Adipocyte (in vitro differentiated cells): ENCODE results near the gene CDK16.

Experiments
- DNase-seq: peaks from one replicate; pipeline ENCODE4 v3.0.0-alpha.2; 2015; ENCODE audit warnings: low read depth
- H3K27me3 ChIP-seq: replicated peaks from 2 replicates; pipeline ENCODE4 v1.7.0; 2013; ENCODE audit warnings: mild to moderate bottlenecking, low read length, moderate library complexity; ENCODE audit not compliant: control insufficient read depth, insufficient read depth
- H3K36me3 ChIP-seq: 2 replicates; pipeline ENCODE4 v1.7.0; 2013; ENCODE audit warnings: low read length, mild to moderate bottlenecking, moderate library complexity; ENCODE audit not compliant: control insufficient read depth, insufficient read depth, severe bottlenecking
- H3K4me1 ChIP-seq: 2 replicates; pipeline ENCODE4 v1.7.0; 2013; ENCODE audit warnings: mild to moderate bottlenecking, low read length, moderate library complexity; ENCODE audit not compliant: control insufficient read depth, insufficient read depth
- H3K4me3 ChIP-seq: 2 replicates; pipeline ENCODE4 v1.7.0; 2013; ENCODE audit warnings: mild to moderate bottlenecking, low read length, moderate library complexity
- H3K9ac ChIP-seq: 2 replicates; pipeline ENCODE4 v1.7.0; 2013; ENCODE audit warnings: mild to moderate bottlenecking, low read length, moderate library complexity
- H3K9me3 ChIP-seq: 2 replicates; pipeline ENCODE4 v1.7.0; 2013; ENCODE audit warnings: mild to moderate bottlenecking, low read length, moderate library complexity; ENCODE audit not compliant: control insufficient read depth

CDK16 gene

DNA sequence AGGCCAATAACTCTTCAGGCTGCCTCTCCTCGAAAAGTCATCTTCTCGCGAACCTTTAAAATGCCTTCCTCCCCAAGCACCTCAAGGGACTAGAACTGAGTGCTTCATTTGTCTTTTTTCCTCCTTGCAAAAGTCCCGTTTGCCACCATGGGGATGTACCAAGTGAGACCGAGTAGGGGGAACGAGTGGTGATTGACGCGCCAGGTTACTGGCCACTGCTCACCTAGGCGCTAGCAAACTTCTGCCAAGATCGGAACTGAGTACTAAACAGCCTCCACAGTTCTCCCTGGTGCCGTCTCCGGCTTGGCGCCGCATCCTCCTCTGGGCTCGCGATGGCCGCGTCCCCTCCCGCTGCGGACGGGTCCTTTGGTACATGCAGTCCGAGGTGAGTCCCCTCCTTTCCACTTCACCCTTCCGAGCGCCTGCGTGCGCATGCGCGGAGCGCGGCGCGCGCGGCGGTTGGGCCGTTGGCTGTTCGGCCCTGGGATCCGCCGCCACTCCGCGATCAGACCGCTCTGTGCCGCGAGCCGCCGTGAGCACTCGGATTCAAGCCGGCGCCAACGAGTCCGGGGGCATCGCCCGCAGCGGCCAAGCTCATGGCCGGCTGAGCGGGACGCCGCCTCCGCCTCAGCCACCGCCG, at the start of gene CDK16:
Gene CDK16, plus strand, starts transcription at position 402 of the 640 bp plus-strand sequence. CDS start 4,877 bp downstream, outside the sequence.
- no peaks in the 10 kb centered on the region for H3K27me3 ChIP-seq
- H3K4me1 ChIP-seq, result peaks cover 26% of the 10 kb centered on the region
- H3K9ac ChIP-seq, result peak within 1 kb of the TSS; percentile 95
- peak; percentile 89 for DNase-seq
- H3K4me3 ChIP-seq, result peak within 1 kb of the TSS; percentile 89
- peaks cover 38% of the 10 kb centered on the region for H3K36me3 ChIP-seq
- no peaks in the 10 kb centered on the region for H3K9me3 ChIP-seq

GRCh38 chrX:47169273-47169672, 49.2 kb upstream of the CDK16 start:
- Histone ChIP-seq H3K9ac (no peak overlapping the region), H3K4me1 (peaks cover 12% of the 10 kb centered on the region), H3K36me3 (peaks cover 26% of the 10 kb centered on the region), H3K9me3 (peaks cover 7% of the 10 kb centered on the region), H3K4me3 (no peak overlapping the region), H3K27me3 (peaks cover 4% of the 10 kb centered on the region)
- no peak for DNase-seq

DNA sequence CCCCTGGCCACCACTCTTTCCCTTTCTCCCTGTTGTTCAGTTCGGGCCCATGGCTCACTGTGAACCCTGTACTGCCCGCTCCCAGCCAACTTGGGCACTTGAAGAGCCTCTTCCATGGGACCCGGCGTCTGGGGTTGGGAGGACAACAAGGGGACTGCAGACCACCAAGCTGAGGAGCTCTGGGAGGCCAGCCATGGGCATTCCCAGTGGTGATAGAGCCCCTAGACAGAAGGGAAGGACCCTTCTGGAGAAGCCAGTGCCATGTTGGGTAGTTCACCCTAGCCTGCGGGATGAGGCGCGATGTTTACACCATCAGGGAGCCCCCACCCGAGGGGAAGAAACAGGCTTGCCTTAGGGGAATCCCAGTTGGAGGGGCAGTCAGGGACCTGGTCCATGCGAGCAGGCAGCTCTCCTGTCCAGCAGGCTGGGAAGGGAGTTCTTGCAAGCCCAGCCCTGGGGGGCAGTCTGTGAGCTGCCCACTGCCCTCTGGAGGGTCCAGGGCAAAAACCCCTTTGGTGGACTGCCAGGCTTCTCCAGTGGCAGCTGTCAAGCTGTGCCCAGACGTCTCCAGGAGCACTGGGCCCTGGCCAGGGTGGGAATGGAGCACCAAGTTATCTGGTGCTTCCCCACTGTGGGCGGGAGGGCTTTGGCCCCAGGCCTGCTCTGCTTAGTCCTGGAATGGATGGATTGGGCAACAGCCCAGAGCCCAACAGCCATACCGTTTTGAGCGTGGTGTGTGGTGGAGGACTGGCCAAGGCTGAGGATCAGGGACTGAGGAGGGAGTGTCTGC, 48.6 kb upstream of the CDK16 start:
- Histone ChIP-seq H3K9me3 (peaks cover under 1% of the 10 kb centered on the region), H3K27me3 (peaks cover 4% of the 10 kb centered on the region), H3K36me3 (peaks cover 30% of the 10 kb centered on the region), H3K4me1 (peaks cover 12% of the 10 kb centered on the region), H3K4me3 (no peak overlapping the region), H3K9ac (no peak overlapping the region)
- peak; percentile 38 for DNase-seq

DNA sequence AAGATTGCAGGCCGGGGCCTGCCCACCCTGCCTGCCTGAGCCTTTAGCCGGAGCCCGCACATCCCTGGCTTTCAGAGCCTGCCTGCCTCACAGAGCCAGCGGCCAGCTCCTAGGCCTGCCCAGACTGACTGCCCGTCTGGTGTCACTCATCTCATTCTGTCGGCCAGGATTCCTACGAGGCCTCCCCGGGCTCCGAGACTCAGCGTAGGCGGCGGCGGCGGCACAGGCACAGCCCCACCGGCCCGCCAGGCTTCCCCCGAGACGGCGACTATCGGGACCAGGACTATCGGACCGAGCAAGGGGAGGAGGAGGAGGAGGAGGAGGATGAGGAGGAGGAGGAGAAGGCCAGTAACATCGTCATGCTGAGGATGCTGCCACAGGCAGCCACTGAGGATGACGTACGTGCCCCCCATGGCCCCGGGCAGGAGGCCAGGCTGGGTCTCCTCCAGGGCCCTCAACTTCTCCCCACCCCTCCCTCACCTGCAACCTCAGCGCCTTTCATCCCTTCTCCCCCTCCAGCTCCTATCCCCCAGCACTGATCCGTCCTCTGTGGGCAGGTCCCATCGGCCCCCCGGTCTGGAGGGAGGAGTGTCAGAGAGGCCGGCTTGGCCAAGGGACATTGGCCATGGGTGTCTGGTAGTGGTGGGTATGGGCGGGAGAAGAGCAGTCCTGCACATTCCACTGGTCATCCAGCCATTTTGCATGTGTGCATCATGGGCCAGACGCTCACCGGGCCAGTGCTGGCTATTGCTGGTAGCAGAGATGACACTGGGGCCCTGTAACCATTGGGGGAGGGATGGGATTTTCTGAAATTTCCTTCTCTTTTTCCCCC, 47.4 kb upstream of the CDK16 start:
- H3K9me3 ChIP-seq, result no peaks in the 10 kb centered on the region
- peaks cover 7% of the 10 kb centered on the region for H3K27me3 ChIP-seq
- peaks cover 12% of the 10 kb centered on the region for H3K4me1 ChIP-seq
- peaks cover 36% of the 10 kb centered on the region for H3K36me3 ChIP-seq
- DNase-seq, result no peak
- H3K9ac ChIP-seq, result no peak overlapping the region
- H3K4me3 ChIP-seq, result no peak overlapping the region

DNA sequence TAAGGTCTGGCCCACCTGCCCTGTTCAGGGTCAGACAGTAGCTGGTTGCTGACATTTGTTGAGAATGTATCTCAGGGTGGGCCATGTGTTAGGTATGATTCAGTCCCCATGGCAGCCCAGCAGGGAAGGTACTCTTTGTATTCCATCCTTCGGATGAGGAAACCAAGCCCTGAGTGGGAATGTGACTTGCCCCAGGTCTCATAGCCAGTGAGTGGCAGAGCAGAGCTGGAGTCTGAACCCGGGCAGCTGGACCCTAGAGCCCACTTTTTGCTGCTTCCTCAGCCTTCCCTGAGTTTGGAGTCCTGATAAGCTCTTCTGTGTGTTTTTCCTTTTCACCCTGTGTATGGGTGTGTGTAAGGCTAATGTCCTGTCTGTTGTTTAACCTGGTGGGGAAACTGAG, 46.5 kb upstream of the CDK16 start:
- peaks cover 45% of the 10 kb centered on the region for H3K36me3 ChIP-seq
- no peak for DNase-seq
- H3K9ac ChIP-seq, result no peak overlapping the region
- peaks cover 7% of the 10 kb centered on the region for H3K27me3 ChIP-seq
- no peak overlapping the region for H3K4me3 ChIP-seq
- peaks cover 8% of the 10 kb centered on the region for H3K4me1 ChIP-seq
- no peaks in the 10 kb centered on the region for H3K9me3 ChIP-seq

- Histone ChIP-seq H3K9ac (no peak overlapping the region), H3K4me3 (no peak overlapping the region), H3K4me1 (peaks cover 8% of the 10 kb centered on the region), H3K27me3 (peaks cover 7% of the 10 kb centered on the region), H3K36me3 (peaks cover 49% of the 10 kb centered on the region), H3K9me3 (no peaks in the 10 kb centered on the region)
- DNase-seq, result no peak
Observed at GRCh38 chrX:47172549-47172948, 45.9 kb upstream of the CDK16 start.

GRCh38 chrX:47172971-47173792, 45.3 kb upstream of the CDK16 start:
- DNase-seq, result no peak
- H3K9ac ChIP-seq, result no peak overlapping the region
- H3K27me3 ChIP-seq, result peaks cover 7% of the 10 kb centered on the region
- no peak overlapping the region for H3K4me3 ChIP-seq
- H3K36me3 ChIP-seq, result peaks cover 49% of the 10 kb centered on the region
- H3K9me3 ChIP-seq, result no peaks in the 10 kb centered on the region
- H3K4me1 ChIP-seq, result peaks cover 8% of the 10 kb centered on the region

DNA sequence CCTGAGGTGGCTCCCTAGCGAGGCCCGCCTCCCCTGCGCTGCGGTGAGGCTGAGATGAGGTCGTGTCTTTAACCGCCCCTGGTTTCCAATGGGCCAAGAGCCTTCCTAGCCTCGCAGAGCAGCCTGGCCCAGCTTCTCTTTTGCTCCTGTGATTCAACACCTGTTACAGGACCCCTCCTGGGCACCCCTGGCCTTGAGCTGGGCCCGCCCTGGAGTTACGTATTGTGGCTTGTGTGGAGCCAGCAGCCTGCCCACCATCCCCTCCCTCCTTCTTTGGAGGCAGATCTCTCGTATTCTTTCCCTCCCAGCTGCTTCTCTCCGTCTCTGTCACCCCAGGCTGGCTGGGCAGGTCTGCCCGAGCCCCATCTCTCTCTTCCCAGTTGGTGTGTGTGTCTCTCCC, 44.1 kb upstream of the CDK16 start:
- Histone ChIP-seq H3K4me3 (no peak overlapping the region), H3K9ac (no peak overlapping the region), H3K4me1 (peaks cover 14% of the 10 kb centered on the region), H3K9me3 (no peaks in the 10 kb centered on the region), H3K27me3 (peaks cover 7% of the 10 kb centered on the region), H3K36me3 (peaks cover 51% of the 10 kb centered on the region)
- no peak for DNase-seq

DNA sequence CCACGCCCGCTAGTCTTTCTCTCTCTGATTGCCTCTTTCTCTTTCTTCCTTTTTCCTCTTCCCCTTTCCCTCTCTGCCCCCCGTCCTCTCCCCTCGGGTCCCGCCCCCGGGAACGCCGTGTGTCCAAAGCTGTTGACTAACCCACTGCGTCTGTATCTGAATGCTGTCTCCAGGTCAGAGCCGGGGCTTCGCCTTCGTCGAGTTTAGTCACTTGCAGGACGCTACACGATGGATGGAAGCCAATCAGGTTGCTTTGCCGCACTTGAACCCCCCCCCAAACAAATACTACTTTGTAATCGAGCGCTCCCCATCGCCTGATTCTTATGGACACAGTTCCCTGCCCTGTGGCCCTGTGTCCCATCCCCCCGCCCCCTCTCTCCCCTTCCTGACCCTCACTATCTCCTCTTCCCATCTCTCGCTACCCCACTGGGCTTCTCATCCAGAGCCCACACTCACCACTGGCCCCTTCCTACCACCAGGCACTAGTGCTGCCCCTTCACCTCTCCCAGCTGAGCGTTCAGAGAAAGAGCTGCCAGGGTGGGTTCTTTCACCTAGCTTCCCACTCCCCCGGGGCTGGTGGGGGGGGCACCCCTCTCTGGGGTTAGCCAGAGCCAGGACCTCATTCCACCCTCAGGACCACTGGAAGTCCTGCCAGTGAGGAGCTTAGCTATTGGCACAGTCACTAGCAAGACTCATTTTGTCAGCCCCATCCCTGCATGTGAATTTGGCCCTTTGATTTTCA, 43.5 kb upstream of the CDK16 start:
- DNase-seq, result no peak
- Histone ChIP-seq H3K9ac (no peak overlapping the region), H3K36me3 (peaks cover 46% of the 10 kb centered on the region), H3K27me3 (peaks cover 7% of the 10 kb centered on the region), H3K4me1 (peaks cover 16% of the 10 kb centered on the region), H3K4me3 (no peak overlapping the region), H3K9me3 (no peaks in the 10 kb centered on the region)

DNA sequence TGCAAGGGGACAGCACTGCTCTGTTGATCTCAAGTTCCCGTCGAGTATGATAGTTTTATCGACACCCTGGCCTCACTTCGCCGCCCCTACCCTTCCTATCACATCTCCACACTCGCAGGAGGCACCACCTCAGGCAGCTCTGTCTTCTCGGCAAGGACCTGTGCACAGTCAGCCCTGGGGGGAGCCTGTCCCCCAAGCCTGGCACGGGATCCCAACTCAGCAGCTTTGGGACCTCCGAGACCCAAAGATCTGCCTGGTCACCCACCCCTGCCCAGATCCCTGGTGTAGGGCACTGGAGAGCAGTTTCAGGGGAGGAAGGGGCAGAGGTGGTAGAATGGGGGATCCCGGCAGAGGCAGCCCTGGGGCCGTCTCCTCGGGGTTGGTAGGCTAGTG, 42.9 kb upstream of the CDK16 start:
- H3K9ac ChIP-seq, result no peak overlapping the region

More for the DNA sequence above, 42.9 kb upstream of the CDK16 start:
- Histone ChIP-seq H3K27me3 (peaks cover 7% of the 10 kb centered on the region), H3K4me1 (peaks cover 11% of the 10 kb centered on the region), H3K36me3 (peaks cover 50% of the 10 kb centered on the region), H3K9me3 (no peaks in the 10 kb centered on the region), H3K4me3 (no peak overlapping the region)
- no peak for DNase-seq
